Measurements from ENCODE around the gene CACNG6. TPM values are rescaled to one million over a fixed set of nuclear protein-coding genes. Genes with fewer than 3 reads are reported as not detected.

The CACNG6 gene
- total and polyA plus RNA-seq, 7 experiments from 2014 or later, result 0.42 to 1.9 TPM; not detected in 5

DNA sequence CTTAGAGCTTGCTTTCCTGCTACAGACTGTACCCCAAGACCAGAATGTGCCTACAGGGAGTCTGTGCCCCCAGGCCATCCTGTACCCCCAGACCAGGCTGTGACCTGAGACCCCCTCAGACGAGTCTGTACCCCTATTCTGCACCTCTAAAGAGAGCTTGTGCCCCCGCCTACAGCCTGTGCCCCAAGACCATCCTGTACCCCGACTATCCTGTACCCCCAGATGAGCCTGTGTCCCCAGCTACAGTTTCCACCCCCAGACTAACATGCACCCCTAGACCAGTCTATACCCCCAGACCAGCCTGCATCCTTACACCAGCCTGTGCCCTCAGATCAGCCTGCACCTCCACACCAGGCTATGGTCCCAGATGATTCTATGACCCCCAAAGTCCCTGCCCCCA lies 2.0 kb downstream of the CACNG6 start:
- DNase-seq (no peak), ATAC-seq (no peak)
- no peak overlapping the region for H3K27ac ChIP-seq (ENCODE audit: low read depth, low read length)
- H3K9me3 ChIP-seq (ENCODE audit: control insufficient read depth in 2 of 3, low read length in 3 of 3), result no peaks in the 10 kb centered on the region
- intact Hi-C loops (cut with micrococcal nuclease), result no loop called here
- H3K27me3 ChIP-seq (ENCODE audit: control insufficient read depth in 2 of 2, insufficient read depth in 2 of 2, low read length in 2 of 2), result peaks cover 0 to 8% of the 10 kb centered on the region in 2 donors
- Mint-ChIP-seq H3K4me3 (no peak overlapping the region), H3K36me3 (peaks cover 0 to 5% (median 0%) of the 10 kb centered on the region in 5 donors), H3K9me3 (peaks cover 0 to 4% (median 0%) of the 10 kb centered on the region in 11 donors), H3K27ac (no peak overlapping the region), H3K27me3 (peaks cover 37 to 58% (median 49%) of the 10 kb centered on the region in 5 donors), H3K4me1 (peaks cover 0 to 10% (median 6%) of the 10 kb centered on the region in 7 donors)
- ChIA-PET POLR2A (no interaction called here), CTCF (no interaction called here)
- H3K4me3 ChIP-seq (ENCODE audit: low read length), result no peak overlapping the region
- no peaks in the 10 kb centered on the region for H3K4me1 ChIP-seq (ENCODE audit: control insufficient read depth in 2 of 2, insufficient read depth in 2 of 2, low read length in 2 of 2)
- no peaks in the 10 kb centered on the region for H3K36me3 ChIP-seq (ENCODE audit: control insufficient read depth in 2 of 3, insufficient read depth in 3 of 3, low read length in 3 of 3)

DNA sequence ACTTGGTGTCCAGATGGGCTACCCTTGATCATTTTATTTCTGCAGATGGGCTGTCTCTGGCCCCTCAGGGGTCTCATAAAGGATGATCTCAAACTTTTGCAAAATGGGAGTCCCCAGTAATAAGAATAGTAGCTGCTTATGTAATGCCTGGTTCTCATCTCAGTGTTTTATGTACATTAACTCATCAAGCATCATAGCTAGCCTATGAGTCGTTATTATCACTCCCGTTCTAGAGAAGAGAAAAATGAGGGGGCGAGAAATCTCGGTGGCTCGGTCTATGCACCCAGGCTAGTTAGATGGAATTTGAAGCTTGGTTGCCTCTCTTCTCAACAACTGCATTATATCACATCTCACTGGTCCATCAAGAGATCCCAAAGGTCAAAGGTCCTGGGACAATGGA lies 3.4 kb downstream of the CACNG6 start:
- ChIA-PET CTCF (no interaction called here), POLR2A (no interaction called here)
- Histone ChIP-seq H3K27ac (ENCODE audit: low read depth, low read length) (no peak overlapping the region), H3K9me3 (ENCODE audit: control insufficient read depth in 2 of 3, low read length in 3 of 3) (no peaks in the 10 kb centered on the region), H3K4me1 (ENCODE audit: control insufficient read depth in 2 of 2, insufficient read depth in 2 of 2, low read length in 2 of 2) (no peaks in the 10 kb centered on the region), H3K36me3 (ENCODE audit: control insufficient read depth in 2 of 3, insufficient read depth in 3 of 3, low read length in 3 of 3) (no peaks in the 10 kb centered on the region), H3K4me3 (ENCODE audit: low read length) (no peak overlapping the region), H3K27me3 (ENCODE audit: control insufficient read depth in 2 of 2, insufficient read depth in 2 of 2, low read length in 2 of 2) (peaks cover 0 to 8% of the 10 kb centered on the region in 2 donors)
- intact Hi-C loops (cut with micrococcal nuclease), result no loop called here
- Mint-ChIP-seq H3K4me3 (no peak overlapping the region), H3K27ac (no peak overlapping the region), H3K27me3 (peaks cover 33 to 68% (median 62%) of the 10 kb centered on the region in 5 donors), H3K36me3 (peaks cover 0 to 5% (median 0%) of the 10 kb centered on the region in 5 donors), H3K4me1 (peaks cover 0 to 8% (median 6%) of the 10 kb centered on the region in 7 donors), H3K9me3 (peaks cover 0 to 6% (median 0%) of the 10 kb centered on the region in 11 donors)
- DNase-seq (no peak), ATAC-seq (no peak)

DNA sequence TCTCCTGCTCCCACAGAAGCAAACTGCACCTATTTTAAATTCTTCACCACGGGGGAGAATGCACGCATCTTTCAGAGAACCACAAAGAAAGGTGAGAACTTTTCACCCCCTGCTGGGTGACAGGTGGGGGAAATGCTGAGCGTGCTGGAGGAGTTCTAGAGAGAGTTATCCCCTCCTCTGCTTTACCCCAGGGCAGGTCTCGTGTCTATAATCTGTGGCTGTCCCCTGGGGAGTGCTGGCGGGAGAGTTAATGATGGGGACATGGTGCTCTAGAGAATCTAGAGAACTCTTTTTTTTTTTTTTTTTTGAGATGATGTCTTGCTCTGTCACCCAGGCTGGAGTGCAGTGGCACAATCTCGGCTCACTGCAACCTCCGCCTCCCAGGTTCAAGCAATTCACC lies 6.8 kb downstream of the CACNG6 start:
- Histone ChIP-seq H3K4me1 (ENCODE audit: control insufficient read depth in 2 of 2, insufficient read depth in 2 of 2, low read length in 2 of 2) (no peaks in the 10 kb centered on the region), H3K36me3 (ENCODE audit: control insufficient read depth in 2 of 3, insufficient read depth in 3 of 3, low read length in 3 of 3) (no peaks in the 10 kb centered on the region), H3K27me3 (ENCODE audit: control insufficient read depth in 2 of 2, insufficient read depth in 2 of 2, low read length in 2 of 2) (no peaks in the 10 kb centered on the region), H3K4me3 (ENCODE audit: low read length) (no peak overlapping the region), H3K9me3 (ENCODE audit: control insufficient read depth in 2 of 3, low read length in 3 of 3) (no peaks in the 10 kb centered on the region), H3K27ac (ENCODE audit: low read depth, low read length) (no peak overlapping the region)
- no peak for ATAC-seq
- peaks cover 19 to 81% (median 78%) of the 10 kb centered on the region in 5 donors for H3K27me3 Mint-ChIP-seq
- POLR2A ChIA-PET, result no interaction called here
- peaks cover 0 to 5% (median 0%) of the 10 kb centered on the region in 5 donors for H3K36me3 Mint-ChIP-seq
- H3K9me3 Mint-ChIP-seq, result peaks cover 0 to 6% (median 0%) of the 10 kb centered on the region in 11 donors
- CTCF ChIA-PET, result interaction anchor here (0.7 kb wide), 1 partner anchor 25 kb away, joined by 4 read pairs; no protein-coding TSS in a partner anchor
- no peak overlapping the region for H3K27ac Mint-ChIP-seq
- H3K4me3 Mint-ChIP-seq, result no peak overlapping the region
- intact Hi-C loops (cut with micrococcal nuclease), result no loop called here
- peaks cover 0 to 4% (median 0%) of the 10 kb centered on the region in 7 donors for H3K4me1 Mint-ChIP-seq
- DNase-seq, result no peak

GRCh38 chr19:53999694-54000093 lies 8.3 kb downstream of the CACNG6 start:
- CTCF ChIA-PET, result no interaction called here
- peaks cover 0 to 5% (median 0%) of the 10 kb centered on the region in 5 donors for H3K36me3 Mint-ChIP-seq
- no peak overlapping the region for H3K27ac Mint-ChIP-seq

GRCh38 chr19:54001496-54001895 lies 10.1 kb downstream of the CACNG6 start:
- H3K9me3 ChIP-seq (ENCODE audit: control insufficient read depth in 2 of 3, low read length in 3 of 3), result no peaks in the 10 kb centered on the region
- no peaks in the 10 kb centered on the region for H3K36me3 ChIP-seq (ENCODE audit: control insufficient read depth in 2 of 3, insufficient read depth in 3 of 3, low read length in 3 of 3)
- no peak overlapping the region for H3K27ac ChIP-seq (ENCODE audit: low read depth, low read length)
- peaks cover 0 to 4% (median 0%) of the 10 kb centered on the region in 11 donors for H3K9me3 Mint-ChIP-seq
- no peak overlapping the region for H3K27ac Mint-ChIP-seq
- no peak overlapping the region for H3K4me3 Mint-ChIP-seq
- H3K4me1 ChIP-seq (ENCODE audit: control insufficient read depth in 2 of 2, insufficient read depth in 2 of 2, low read length in 2 of 2), result no peaks in the 10 kb centered on the region
- no peak overlapping the region for H3K4me3 ChIP-seq (ENCODE audit: low read length)
- ChIA-PET CTCF (no interaction called here), POLR2A (no interaction called here)
- H3K4me1 Mint-ChIP-seq, result peaks cover 0 to 3% (median 0%) of the 10 kb centered on the region in 7 donors
- no peaks in the 10 kb centered on the region for H3K36me3 Mint-ChIP-seq
- ATAC-seq (no peak), DNase-seq (no peak)
- H3K27me3 Mint-ChIP-seq, result peaks cover 0 to 60% (median 47%) of the 10 kb centered on the region in 5 donors
- intact Hi-C loops (cut with micrococcal nuclease), result no loop called here
- no peaks in the 10 kb centered on the region for H3K27me3 ChIP-seq (ENCODE audit: control insufficient read depth in 2 of 2, insufficient read depth in 2 of 2, low read length in 2 of 2)

More at GRCh38 chr19:53999694-54000093, 8.3 kb downstream of the CACNG6 start:
- peaks cover 5 to 71% (median 63%) of the 10 kb centered on the region in 5 donors for H3K27me3 Mint-ChIP-seq
- Histone ChIP-seq H3K4me3 (ENCODE audit: low read length) (no peak overlapping the region), H3K4me1 (ENCODE audit: control insufficient read depth in 2 of 2, insufficient read depth in 2 of 2, low read length in 2 of 2) (no peaks in the 10 kb centered on the region), H3K36me3 (ENCODE audit: control insufficient read depth in 2 of 3, insufficient read depth in 3 of 3, low read length in 3 of 3) (no peaks in the 10 kb centered on the region), H3K9me3 (ENCODE audit: control insufficient read depth in 2 of 3, low read length in 3 of 3) (no peaks in the 10 kb centered on the region), H3K27ac (ENCODE audit: low read depth, low read length) (no peak overlapping the region), H3K27me3 (ENCODE audit: control insufficient read depth in 2 of 2, insufficient read depth in 2 of 2, low read length in 2 of 2) (no peaks in the 10 kb centered on the region)
- POLR2A ChIA-PET, result no interaction called here
- peaks cover 0 to 6% (median 0%) of the 10 kb centered on the region in 11 donors for H3K9me3 Mint-ChIP-seq
- ATAC-seq, result no peak
- intact Hi-C loops (cut with micrococcal nuclease), result no loop called here
- H3K4me1 Mint-ChIP-seq, result peaks cover 0 to 3% (median 0%) of the 10 kb centered on the region in 7 donors
- DNase-seq, result no peak
- peak overlapping the region in 1 of 10 donors; percentile 26 for H3K4me3 Mint-ChIP-seq

DNA sequence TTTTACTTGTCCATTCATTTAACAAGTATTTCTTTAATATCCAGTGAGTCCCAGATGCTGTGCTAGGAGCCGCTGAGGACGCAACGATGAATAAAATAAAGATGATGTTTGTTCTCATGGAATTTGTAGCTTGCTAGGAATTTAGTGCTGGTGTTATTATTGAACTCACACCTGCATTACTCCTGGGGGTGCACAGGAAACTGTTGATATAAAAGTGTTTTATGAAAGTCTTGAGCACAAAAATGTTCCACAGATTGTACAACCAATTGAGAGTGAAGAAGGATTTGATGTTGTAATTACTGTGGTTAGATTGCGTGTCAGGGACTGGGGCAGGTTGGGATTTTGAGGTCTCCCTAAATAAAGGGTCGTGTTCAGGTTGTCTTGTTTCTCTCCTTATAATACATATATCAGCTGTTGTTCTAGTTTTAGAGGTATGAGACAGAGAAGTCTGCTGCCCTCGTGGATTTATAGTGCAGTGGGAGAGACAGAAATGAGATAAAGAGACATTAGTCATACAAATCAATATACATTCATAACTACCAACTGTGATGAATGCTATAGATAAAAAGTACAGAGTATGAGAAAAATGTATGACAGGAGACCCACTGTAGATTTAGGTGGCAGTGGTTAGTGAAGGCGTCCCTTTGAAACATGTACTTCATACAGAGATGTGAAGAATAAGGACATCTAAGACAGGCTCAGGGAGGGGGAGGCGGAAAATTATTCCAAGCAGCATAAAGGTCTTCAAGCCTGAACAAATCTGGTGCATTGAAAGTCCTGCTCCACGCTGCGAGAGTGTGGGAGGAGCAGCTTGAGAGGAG lies 11.3 kb downstream of the CACNG6 start:
- no peaks in the 10 kb centered on the region for H3K9me3 ChIP-seq (ENCODE audit: control insufficient read depth in 2 of 3, low read length in 3 of 3)

More for the DNA sequence above, 11.3 kb downstream of the CACNG6 start:
- H3K4me3 ChIP-seq (ENCODE audit: low read length), result no peak overlapping the region
- H3K27me3 ChIP-seq (ENCODE audit: control insufficient read depth in 2 of 2, insufficient read depth in 2 of 2, low read length in 2 of 2), result no peaks in the 10 kb centered on the region
- no peaks in the 10 kb centered on the region for H3K4me1 ChIP-seq (ENCODE audit: control insufficient read depth in 2 of 2, insufficient read depth in 2 of 2, low read length in 2 of 2)
- H3K36me3 ChIP-seq (ENCODE audit: control insufficient read depth in 2 of 3, insufficient read depth in 3 of 3, low read length in 3 of 3), result no peaks in the 10 kb centered on the region
- H3K9me3 Mint-ChIP-seq, result peaks cover 0 to 4% (median 0%) of the 10 kb centered on the region in 11 donors
- peaks cover 0 to 3% (median 0%) of the 10 kb centered on the region in 7 donors for H3K4me1 Mint-ChIP-seq
- no peaks in the 10 kb centered on the region for H3K36me3 Mint-ChIP-seq
- POLR2A ChIA-PET, result no interaction called here
- no peak overlapping the region for H3K27ac ChIP-seq (ENCODE audit: low read depth, low read length)
- ATAC-seq (no peak), DNase-seq (no peak)
- H3K27me3 Mint-ChIP-seq, result peaks cover 0 to 62% (median 50%) of the 10 kb centered on the region in 5 donors
- H3K27ac Mint-ChIP-seq, result no peak overlapping the region
- H3K4me3 Mint-ChIP-seq, result no peak overlapping the region
- CTCF ChIA-PET, result no interaction called here
- intact Hi-C loops (cut with micrococcal nuclease), result no loop called here
